Esophagus (tissue), 2 donors: ENCODE data around the gene CGN. TPM values are rescaled to one million over a fixed set of nuclear protein-coding genes. Genes with fewer than 3 reads are reported as not detected.
"Not testable (repeated sequence)": the region's sequence is repeated elsewhere in the genome, so short reads cannot be mapped to it uniquely, and the experiment has no call there.

ENCODE experiments used
- H3K27ac ChIP-seq, 2 donors: one replicate each; pipeline ENCODE4 v1.5.1; 2013; ENCODE audit warnings: low read depth in 2 of 2, mild to moderate bottlenecking in 2 of 2, inconsistent platforms in 1 of 2, low read length in 1 of 2, moderate library complexity in 1 of 2
- H3K27me3 ChIP-seq, 2 donors: one replicate each; pipeline ENCODE4 v1.6.1; 2013; ENCODE audit warnings: low read length in 2 of 2, control low read depth in 1 of 2, mild to moderate bottlenecking in 1 of 2; ENCODE audit not compliant: insufficient read depth in 2 of 2, control insufficient read depth in 1 of 2
- H3K36me3 ChIP-seq, 2 donors: one replicate each; pipeline ENCODE4 v1.6.1; 2013; ENCODE audit warnings: low read length in 1 of 2; ENCODE audit not compliant: control insufficient read depth in 2 of 2, insufficient read depth in 2 of 2
- H3K4me1 ChIP-seq, 2 donors: one replicate each; pipeline ENCODE4 v1.6.1; 2013; ENCODE audit warnings: low read length in 1 of 2; ENCODE audit not compliant: control insufficient read depth in 2 of 2, insufficient read depth in 2 of 2
- H3K4me3 ChIP-seq, 2 donors: one replicate each; pipeline ENCODE4 v1.5.1; 2013; ENCODE audit warnings: low read length in 2 of 2, mild to moderate bottlenecking in 2 of 2, low read depth in 1 of 2, moderate library complexity in 1 of 2
- H3K9me3 ChIP-seq, 2 donors: one replicate each; pipeline ENCODE4 v1.6.1; 2013; ENCODE audit warnings: mild to moderate bottlenecking in 2 of 2, low read depth in 1 of 2, low read length in 1 of 2, moderate library complexity in 1 of 2; ENCODE audit not compliant: control insufficient read depth in 2 of 2, insufficient read depth in 1 of 2
- WGBS, 2 donors: extraction: QIAGEN DNeasy Blood & Tissue Kit; methylation state at CpG; one replicate each; pipeline ENCODE4 v1.1.7; 2013; 5-methylcytosine and 5-hydroxymethylcytosine counted together
- polyA plus RNA-seq, 2 donors: library from polyadenylated mRNA; stranded (reverse); fragments of 200-250 nt; gene quantifications; one replicate each; pipeline ENCODE4 v1.2.3, GENCODE V29; 2013
- donor health status: healthy with polysubstance abuse.
- donor health status: Bipolar disorder and iron deficiency.

The CGN gene
- polyA plus RNA-seq, 2 donors: 10.5 to 13.7 TPM

GRCh38 chr1:151518431-151518830 lies 7.2 kb downstream of the CGN start:
- 96% methylated on average over 12 of the region's 12 CpGs for WGBS, 2 donors
- Histone ChIP-seq H3K36me3 (peaks cover 0 to 3% of the 10 kb centered on the region in 2 donors), H3K9me3 (no peaks in the 10 kb centered on the region), H3K27me3 (no peaks in the 10 kb centered on the region), H3K27ac (no peak overlapping the region), H3K4me3 (no peak overlapping the region), H3K4me1 (peaks cover 3 to 4% of the 10 kb centered on the region in 2 donors)

- H3K4me1 ChIP-seq: no peaks in the 10 kb centered on the region
- no peaks in the 10 kb centered on the region for H3K9me3 ChIP-seq
- 96% methylated on average over 14 to 15 of the region's 15 CpGs for WGBS, 2 donors
- no peak overlapping the region for H3K27ac ChIP-seq
- H3K36me3 ChIP-seq: peaks cover 0 to 3% of the 10 kb centered on the region in 2 donors
- no peak overlapping the region for H3K4me3 ChIP-seq
- H3K27me3 ChIP-seq: no peaks in the 10 kb centered on the region
Observed at GRCh38 chr1:151518936-151519335, 7.7 kb downstream of the CGN start.

- H3K36me3 ChIP-seq: peaks cover 0 to 3% of the 10 kb centered on the region in 2 donors
- H3K4me1 ChIP-seq: no peaks in the 10 kb centered on the region
- H3K9me3 ChIP-seq: no peaks in the 10 kb centered on the region
- H3K4me3 ChIP-seq: no peak overlapping the region
- H3K27ac ChIP-seq: no peak overlapping the region
- 70 to 77% methylated on average over 2 of the region's 2 CpGs for WGBS, 2 donors
- H3K27me3 ChIP-seq: no peaks in the 10 kb centered on the region
Observed at GRCh38 chr1:151519667-151520066, 8.5 kb downstream of the CGN start.

- no peak overlapping the region for H3K27ac ChIP-seq
- no peaks in the 10 kb centered on the region for H3K9me3 ChIP-seq
- no peak overlapping the region for H3K4me3 ChIP-seq
- no peaks in the 10 kb centered on the region for H3K27me3 ChIP-seq
- no peaks in the 10 kb centered on the region for H3K4me1 ChIP-seq
- WGBS, 2 donors: 90 to 94% methylated on average over 4 of the region's 4 CpGs
- H3K36me3 ChIP-seq: peaks cover 0 to 3% of the 10 kb centered on the region in 2 donors
Observed at GRCh38 chr1:151520359-151520758, 9.2 kb downstream of the CGN start.

- H3K27ac ChIP-seq, H3K36me3 ChIP-seq, H3K4me3 ChIP-seq, H3K27me3 ChIP-seq, H3K4me1 ChIP-seq, H3K9me3 ChIP-seq: not testable (repeated sequence)
- WGBS, 2 donors: 92 to 95% methylated on average over 7 of the region's 7 CpGs
Observed at GRCh38 chr1:151522427-151522826, 11.2 kb downstream of the CGN start.

- Histone ChIP-seq H3K36me3 (peaks cover 0 to 6% of the 10 kb centered on the region in 2 donors), H3K27ac (no peak overlapping the region), H3K27me3 (no peaks in the 10 kb centered on the region), H3K4me3 (no peak overlapping the region), H3K9me3 (no peaks in the 10 kb centered on the region), H3K4me1 (no peaks in the 10 kb centered on the region)
- 71 to 75% methylated on average over 5 of the region's 5 CpGs for WGBS, 2 donors
Observed at GRCh38 chr1:151523326-151523725, 12.1 kb downstream of the CGN start.

- 91 to 92% methylated on average over 7 of the region's 7 CpGs for WGBS, 2 donors
- Histone ChIP-seq H3K27me3 (no peaks in the 10 kb centered on the region), H3K4me1 (no peaks in the 10 kb centered on the region), H3K27ac (no peak overlapping the region), H3K36me3 (peaks cover 0 to 9% of the 10 kb centered on the region in 2 donors), H3K4me3 (no peak overlapping the region), H3K9me3 (no peaks in the 10 kb centered on the region)
Observed at GRCh38 chr1:151524736-151525135, 13.5 kb downstream of the CGN start.

GRCh38 chr1:151526735-151527525 lies 15.7 kb downstream of the CGN start:
- peaks cover 0 to 12% of the 10 kb centered on the region in 2 donors for H3K36me3 ChIP-seq
- no peak overlapping the region for H3K4me3 ChIP-seq
- WGBS, 2 donors: 73 to 80% methylated on average over 7 of the region's 7 CpGs

GRCh38 chr1:151529211-151529702 lies 18.1 kb downstream of the CGN start:
- WGBS, 2 donors: 90 to 91% methylated on average over 11 of the region's 11 CpGs
- Histone ChIP-seq H3K4me3 (no peak overlapping the region), H3K9me3 (no peaks in the 10 kb centered on the region), H3K27me3 (no peaks in the 10 kb centered on the region), H3K36me3 (peaks cover 0 to 15% of the 10 kb centered on the region in 2 donors), H3K4me1 (no peaks in the 10 kb centered on the region), H3K27ac (no peak overlapping the region)

More at GRCh38 chr1:151526735-151527525, 15.7 kb downstream of the CGN start:
- H3K27me3 ChIP-seq: no peaks in the 10 kb centered on the region
- H3K4me1 ChIP-seq: no peaks in the 10 kb centered on the region
- no peak overlapping the region for H3K27ac ChIP-seq
- no peaks in the 10 kb centered on the region for H3K9me3 ChIP-seq

GRCh38 chr1:151529781-151530180 lies 18.6 kb downstream of the CGN start:
- Histone ChIP-seq H3K4me1 (no peaks in the 10 kb centered on the region), H3K36me3 (peaks cover 0 to 15% of the 10 kb centered on the region in 2 donors), H3K4me3 (no peak overlapping the region), H3K27me3 (no peaks in the 10 kb centered on the region), H3K9me3 (no peaks in the 10 kb centered on the region), H3K27ac (no peak overlapping the region)
- WGBS, 2 donors: 92 to 94% methylated on average over 18 of the region's 18 CpGs
